Adipose tissue (tissue), 3 donors: Measurements from ENCODE around the gene RASGEF1C. TPM values are rescaled to one million over a fixed set of nuclear protein-coding genes. Genes with fewer than 3 reads are reported as not detected.

Experiments
- H3K27ac ChIP-seq: one replicate; pipeline ENCODE4 v1.5.1; 2013; ENCODE audit warnings: low read depth, low read length
- WGBS, 3 donors: extraction: QIAGEN DNeasy Blood & Tissue Kit; methylation state at CpG; one replicate each; pipeline ENCODE4 v1.1.7; 2013; 5-methylcytosine and 5-hydroxymethylcytosine counted together
- polyA plus RNA-seq, 3 donors: library from polyadenylated mRNA; stranded (reverse); fragments of 200-250 nt; gene quantifications; one replicate each; pipeline ENCODE4 v1.2.3, GENCODE V29; 2013
- donor health status: healthy with polysubstance abuse.
- donor health status: Bipolar disorder and iron deficiency.
- donor health status: healthy.

RASGEF1C gene
- polyA plus RNA-seq, 3 donors: 0.09 TPM; not detected in 1

GRCh38 chr5:180060192-180060591 lies 148.8 kb downstream of the RASGEF1C start:
- 83 to 95% (median 89%) methylated on average over 7 of the region's 7 CpGs for WGBS, 3 donors
- no peak overlapping the region for H3K27ac ChIP-seq

- no peak overlapping the region for H3K27ac ChIP-seq
- WGBS, 3 donors: 78 to 90% (median 86%) methylated on average over 6 of the region's 6 CpGs
Measured at GRCh38 chr5:180059326-180059725, 149.7 kb downstream of the RASGEF1C start.

DNA sequence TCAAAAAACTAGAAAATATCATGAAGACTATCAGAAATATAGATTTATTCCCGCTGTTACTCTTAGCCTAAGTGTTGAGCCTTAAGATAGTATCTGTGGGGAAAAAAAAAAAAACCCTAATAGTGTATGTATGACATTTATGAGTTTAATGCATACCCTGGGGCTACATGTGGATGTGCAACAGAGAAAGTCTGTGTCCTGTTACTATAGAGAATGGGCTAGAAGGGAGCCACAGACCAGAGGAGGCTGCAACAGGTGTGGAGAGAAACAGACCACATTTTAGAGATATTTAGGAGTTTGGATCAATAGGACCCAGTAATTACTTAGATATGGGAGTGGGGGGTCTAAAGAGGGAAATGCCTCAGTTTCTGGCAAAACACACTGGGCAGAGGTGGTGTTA lies 152.9 kb downstream of the RASGEF1C start:
- 98 to 100% (median 100%) methylated on average over 1 of the region's 1 CpG for WGBS, 3 donors
- H3K27ac ChIP-seq: no peak overlapping the region

- WGBS, 3 donors: 81 to 86% (median 86%) methylated on average over 6 of the region's 6 CpGs
- H3K27ac ChIP-seq: no peak overlapping the region
Measured at GRCh38 chr5:180054226-180054625, 154.8 kb downstream of the RASGEF1C start.

DNA sequence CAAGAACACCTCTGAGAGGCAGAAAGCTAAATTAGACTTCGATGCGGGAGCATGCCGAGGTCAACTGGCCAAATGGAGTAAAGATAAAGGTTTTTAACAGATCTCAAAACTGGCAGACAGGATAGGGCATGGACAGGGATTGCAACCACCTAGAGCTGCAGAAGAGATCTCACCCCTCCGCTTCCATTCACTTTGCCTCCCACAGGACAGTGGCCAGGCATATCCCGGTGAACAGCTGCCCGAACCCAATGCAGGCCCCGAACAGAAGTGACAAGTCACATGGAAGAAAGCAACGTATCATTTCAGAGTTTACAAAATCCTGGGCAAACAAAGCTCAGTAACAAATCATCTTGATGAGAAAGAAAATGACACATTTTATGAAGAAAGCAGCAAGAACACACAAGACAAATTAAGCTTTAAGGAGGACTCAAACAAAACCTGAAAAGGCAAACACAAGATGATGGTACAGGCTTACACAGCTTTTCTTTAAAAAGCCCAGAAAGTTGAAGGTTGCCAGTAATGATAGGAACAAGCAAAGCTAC lies 155.9 kb downstream of the RASGEF1C start:
- no peak overlapping the region for H3K27ac ChIP-seq
- 69 to 82% (median 74%) methylated on average over 8 of the region's 8 CpGs for WGBS, 3 donors

DNA sequence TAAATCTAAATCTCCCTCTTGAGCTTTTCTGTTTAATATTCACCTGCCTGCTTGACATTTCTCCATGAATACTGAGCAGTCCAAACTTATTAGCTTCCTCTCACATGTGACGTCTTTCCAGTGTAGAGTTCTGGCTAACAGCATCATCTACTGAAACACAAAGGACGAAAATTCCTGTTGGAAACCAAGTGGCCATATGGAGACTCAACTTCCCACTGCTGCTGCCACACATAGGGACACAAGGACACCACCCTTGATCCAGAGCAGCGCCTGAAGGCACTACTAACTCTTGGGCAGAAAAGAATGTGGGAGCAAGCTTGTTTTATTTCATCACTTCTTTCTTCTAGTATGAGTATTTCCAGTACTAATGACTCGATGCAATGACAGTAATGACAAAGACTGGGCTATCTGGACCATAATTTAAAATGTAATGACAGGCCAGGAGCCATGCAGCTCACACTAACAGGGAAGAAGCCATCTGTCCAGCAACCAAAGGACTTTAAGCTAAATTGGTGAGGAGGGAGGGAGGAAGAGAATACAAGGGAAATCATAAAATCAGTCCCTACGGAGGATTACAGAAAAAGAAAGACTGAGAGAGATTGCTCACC lies 156.7 kb downstream of the RASGEF1C start:
- no peak overlapping the region for H3K27ac ChIP-seq
- WGBS, 3 donors: 87 to 93% (median 92%) methylated on average over 5 of the region's 5 CpGs

Other genes starting within 250 kb of the RASGEF1C start
- gene RNF130, start 137.5 kb downstream of the RASGEF1C start, polyA plus RNA-seq: 100 to 1,000 TPM in 1 of 3 donors, 10 to 100 TPM in 2; 37.6 to 103 (median 93.2) TPM
- 10 to 100 TPM; 12.8 to 15.5 (median 15.3) TPM for gene MAPK9, start 82.9 kb upstream of the RASGEF1C start, polyA plus RNA-seq
- gene GFPT2, start 144.1 kb upstream of the RASGEF1C start, polyA plus RNA-seq: 100 to 1,000 TPM in 1 of 3 donors, 10 to 100 TPM in 1, 1 to 10 TPM in 1; 3.4 to 149 (median 83.0) TPM